G401.6 (cell line): ENCODE results near the gene FAM236D.
"Not testable (repeated sequence)": the region's sequence is repeated elsewhere in the genome, so short reads cannot be mapped to it uniquely, and the experiment has no call there.

Experiments
- FAIRE-seq: peaks from 2 replicates; lab custom pipeline; 2012; peaks lifted over from hg19 to GRCh38; lab: Jason Lieb, UNC

The FAM236D gene

GRCh38 chrX:72808110-72808509, at the start of gene FAM236D:
TSS of gene FAM236D (minus strand) at chrX:72808210. CDS start at chrX:72808110, 100 bp downstream.
- FAIRE-seq = not testable (repeated sequence)

GRCh38 chrX:72837532-72837931, 29.5 kb upstream of the FAM236D start:
- FAIRE-seq = not testable (repeated sequence)

GRCh38 chrX:72830701-72831100, 22.7 kb upstream of the FAM236D start:
- not testable (repeated sequence) for FAIRE-seq

- FAIRE-seq = not testable (repeated sequence)
Observed at GRCh38 chrX:72790390-72790789, 17.6 kb downstream of the FAM236D start.

GRCh38 chrX:72788142-72788541, 19.9 kb downstream of the FAM236D start:
- FAIRE-seq = not testable (repeated sequence)

- FAIRE-seq = not testable (repeated sequence)
Observed at GRCh38 chrX:72783964-72784363, 24.0 kb downstream of the FAM236D start.

- not testable (repeated sequence) for FAIRE-seq
Observed at GRCh38 chrX:72783365-72783936, 24.6 kb downstream of the FAM236D start.

- not testable (repeated sequence) for FAIRE-seq
Observed at GRCh38 chrX:72782560-72782959, 25.4 kb downstream of the FAM236D start, which contains the start of gene FAM236B. TSS of gene FAM236B (minus strand) at chrX:72782660. CDS start at chrX:72782560, 100 bp downstream.

GRCh38 chrX:72778146-72778545, 29.9 kb downstream of the FAM236D start:
- FAIRE-seq = not testable (repeated sequence)

- not testable (repeated sequence) for FAIRE-seq
Observed at GRCh38 chrX:72777467-72777790, 30.6 kb downstream of the FAM236D start.

- FAIRE-seq = peak; percentile 53
Observed at GRCh38 chrX:72776653-72777466, 31.1 kb downstream of the FAM236D start, which contains the start of gene DMRTC1B. TSS of gene DMRTC1B (plus strand) at chrX:72776890. CDS start at chrX:72845136, 68,246 bp downstream.

- FAIRE-seq = not testable (repeated sequence)
Observed at GRCh38 chrX:72760454-72760853, 47.6 kb downstream of the FAM236D start.
